ENCODE measurements around the gene LINGO3. TPM values are rescaled to one million over a fixed set of nuclear protein-coding genes. Genes with fewer than 3 reads are reported as not detected.

Gene LINGO3
- total RNA-seq, 2 donors from 2014 or later, result not detected

GRCh38 chr19:2289714-2290435 is 18.1 kb downstream of the LINGO3 start:
- Histone ChIP-seq H3K27ac (peak overlapping the region in 2 of 4 donors; percentile 50 to 72), H3K9me3 (no peaks in the 10 kb centered on the region), H3K4me1 (peaks cover 26% of the 10 kb centered on the region), H3K27me3 (peaks cover 5 to 39% of the 10 kb centered on the region in 2 donors), H3K36me3 (replicated peaks in 1 of 2; ENCODE audit: insufficient read depth in 1 of 2, low read depth in 2 of 2) (no peaks in the 10 kb centered on the region), H3K4me3 (no peak overlapping the region)
- no peak for TF ChIP-seq POLR2A (IDR thresholded peaks at IDR 0.05)
- no peak for TF ChIP-seq CTCF (IDR thresholded peaks at IDR 0.05)
- DNase-seq (peak in 1 of 4 donors; percentile 62), ATAC-seq (no peak)
- intact Hi-C loops (cut with DNase I), result loop anchor here (5.0 kb wide), 1 partner anchor 97 kb away; no protein-coding TSS in a partner anchor
- 2 to 6% methylated on average over 12 to 68 of the region's 74 CpGs for WGBS, 2 donors

GRCh38 chr19:2288818-2289713 is 18.9 kb downstream of the LINGO3 start:
- no peaks in the 10 kb centered on the region for H3K36me3 ChIP-seq (replicated peaks in 1 of 2; ENCODE audit: insufficient read depth in 1 of 2, low read depth in 2 of 2)
- H3K27ac ChIP-seq, result peak overlapping the region in 1 of 4 donors; percentile 72
- intact Hi-C loops (cut with DNase I), result loop anchor here (5.0 kb wide), 1 partner anchor 98 kb away; no protein-coding TSS in a partner anchor
- H3K4me1 ChIP-seq, result peaks cover 26% of the 10 kb centered on the region
- ATAC-seq (no peak), DNase-seq (no peak)
- no peaks in the 10 kb centered on the region for H3K9me3 ChIP-seq
- 47 to 58% methylated on average over 2 to 28 of the region's 28 CpGs for WGBS, 2 donors
- peaks cover 5 to 39% of the 10 kb centered on the region in 2 donors for H3K27me3 ChIP-seq
- no peak for TF ChIP-seq POLR2A (IDR thresholded peaks at IDR 0.05)
- no peak for TF ChIP-seq CTCF (IDR thresholded peaks at IDR 0.05)
- no peak overlapping the region for H3K4me3 ChIP-seq

- H3K4me3 ChIP-seq, result no peak overlapping the region
- intact Hi-C loops (cut with DNase I), result loop anchor here (5.0 kb wide), 1 partner anchor 99 kb away; no protein-coding TSS in a partner anchor
- peaks cover 5 to 39% of the 10 kb centered on the region in 2 donors for H3K27me3 ChIP-seq
- H3K4me1 ChIP-seq, result peaks cover 26% of the 10 kb centered on the region
- TF ChIP-seq POLR2A (IDR thresholded peaks at IDR 0.05) (no peak), CTCF (IDR thresholded peaks at IDR 0.05) (no peak)
- no peaks in the 10 kb centered on the region for H3K9me3 ChIP-seq
- DNase-seq (no peak), ATAC-seq (no peak)
- H3K36me3 ChIP-seq (replicated peaks in 1 of 2; ENCODE audit: insufficient read depth in 1 of 2, low read depth in 2 of 2), result no peaks in the 10 kb centered on the region
- WGBS, 2 donors, result 72 to 81% methylated on average over 9 to 13 of the region's 17 CpGs
- H3K27ac ChIP-seq, result no peak overlapping the region
Measured at GRCh38 chr19:2288338-2288817, 19.6 kb downstream of the LINGO3 start.

GRCh38 chr19:2287585-2288337 is 20.2 kb downstream of the LINGO3 start:
- Histone ChIP-seq H3K4me1 (peaks cover 26% of the 10 kb centered on the region), H3K36me3 (replicated peaks in 1 of 2; ENCODE audit: insufficient read depth in 1 of 2, low read depth in 2 of 2) (no peaks in the 10 kb centered on the region), H3K9me3 (no peaks in the 10 kb centered on the region), H3K27ac (no peak overlapping the region), H3K27me3 (peaks cover 5 to 37% of the 10 kb centered on the region in 2 donors), H3K4me3 (no peak overlapping the region)
- ATAC-seq (no peak), DNase-seq (no peak)
- TF ChIP-seq POLR2A (IDR thresholded peaks at IDR 0.05) (no peak), CTCF (IDR thresholded peaks at IDR 0.05) (no peak)
- 73 to 75% methylated on average over 6 to 12 of the region's 13 CpGs for WGBS, 2 donors
- intact Hi-C loops (cut with DNase I), result loop anchor here (5.0 kb wide), 1 partner anchor 100 kb away; no protein-coding TSS in a partner anchor
